ENCODE measurements around the gene SLC2A10. TPM values are rescaled to one million over a fixed set of nuclear protein-coding genes. Genes with fewer than 3 reads are reported as not detected.

The SLC2A10 gene
- total RNA-seq (15.6 and 20.1 TPM in 2 replicates), polyA plus RNA-seq (7.8 and 9.9 TPM in 2 replicates)

GRCh38 chr20:46709459-46710152 is at the start of gene SLC2A10:
Gene SLC2A10, plus strand, starts transcription at chr20:46709649. Its CDS starts 88 bp downstream, at chr20:46709737.
- Histone ChIP-seq H3K4me3 (peak within 1 kb of the TSS; percentile 39), H3K27ac (no peak within 1 kb of the TSS), H3K36me3 (no peaks in the 10 kb centered on the region), H3K27me3 (no peaks in the 10 kb centered on the region), H3K9me3 (ENCODE audit: low read depth) (no peaks in the 10 kb centered on the region), H3K4me1 (ENCODE audit: low read depth) (no peaks in the 10 kb centered on the region)
- TF ChIP-seq, protein P1, sequence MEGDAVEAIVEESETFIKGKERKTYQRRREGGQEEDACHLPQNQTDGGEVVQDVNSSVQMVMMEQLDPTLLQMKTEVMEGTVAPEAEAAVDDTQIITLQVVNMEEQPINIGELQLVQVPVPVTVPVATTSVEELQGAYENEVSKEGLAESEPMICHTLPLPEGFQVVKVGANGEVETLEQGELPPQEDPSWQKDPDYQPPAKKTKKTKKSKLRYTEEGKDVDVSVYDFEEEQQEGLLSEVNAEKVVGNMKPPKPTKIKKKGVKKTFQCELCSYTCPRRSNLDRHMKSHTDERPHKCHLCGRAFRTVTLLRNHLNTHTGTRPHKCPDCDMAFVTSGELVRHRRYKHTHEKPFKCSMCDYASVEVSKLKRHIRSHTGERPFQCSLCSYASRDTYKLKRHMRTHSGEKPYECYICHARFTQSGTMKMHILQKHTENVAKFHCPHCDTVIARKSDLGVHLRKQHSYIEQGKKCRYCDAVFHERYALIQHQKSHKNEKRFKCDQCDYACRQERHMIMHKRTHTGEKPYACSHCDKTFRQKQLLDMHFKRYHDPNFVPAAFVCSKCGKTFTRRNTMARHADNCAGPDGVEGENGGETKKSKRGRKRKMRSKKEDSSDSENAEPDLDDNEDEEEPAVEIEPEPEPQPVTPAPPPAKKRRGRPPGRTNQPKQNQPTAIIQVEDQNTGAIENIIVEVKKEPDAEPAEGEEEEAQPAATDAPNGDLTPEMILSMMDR (IDR thresholded peaks at IDR 0.05; ENCODE audit: low read depth, low read length) = peak; percentile 14
- DNase-seq (ENCODE audit: low read depth in 1 of 2, low spot score in 1 of 2) = peak; percentile 71 to 75

- Histone ChIP-seq H3K9me3 (ENCODE audit: low read depth) (no peaks in the 10 kb centered on the region), H3K4me1 (ENCODE audit: low read depth) (no peaks in the 10 kb centered on the region), H3K36me3 (no peaks in the 10 kb centered on the region), H3K4me3 (no peak overlapping the region), H3K27me3 (no peaks in the 10 kb centered on the region), H3K27ac (no peak overlapping the region)
- TF ChIP-seq, protein P1 (IDR thresholded peaks at IDR 0.05; ENCODE audit: low read depth, low read length) = no peak
- DNase-seq (ENCODE audit: low read depth in 1 of 2, low spot score in 1 of 2) = no peak
Measured at GRCh38 chr20:46660487-46660886, 49.0 kb upstream of the SLC2A10 start.

DNA sequence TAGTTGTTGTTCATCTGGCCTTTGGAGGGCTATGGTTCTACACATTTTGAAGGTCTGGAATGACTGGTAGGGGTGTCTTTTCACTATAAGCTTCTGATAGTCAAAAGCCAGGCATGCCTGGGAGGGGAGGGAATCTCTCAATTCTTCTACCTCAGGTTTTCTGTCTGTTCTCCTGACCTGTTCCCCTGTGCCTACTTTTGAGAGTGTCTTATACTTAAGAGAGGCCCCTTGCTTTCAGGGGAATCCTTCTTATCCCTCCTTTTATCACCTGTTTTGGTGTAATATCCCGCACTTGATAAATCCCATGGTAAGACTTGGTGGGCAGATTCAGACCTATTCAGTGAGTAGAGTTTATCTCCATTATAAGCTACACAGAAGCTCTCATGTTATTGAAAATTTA is 47.8 kb upstream of the SLC2A10 start:
- no peaks in the 10 kb centered on the region for H3K9me3 ChIP-seq (ENCODE audit: low read depth)
- no peak overlapping the region for H3K4me3 ChIP-seq
- DNase-seq (ENCODE audit: low read depth in 1 of 2, low spot score in 1 of 2) = no peak
- no peaks in the 10 kb centered on the region for H3K36me3 ChIP-seq
- H3K27ac ChIP-seq = no peak overlapping the region
- no peaks in the 10 kb centered on the region for H3K27me3 ChIP-seq
- TF ChIP-seq, protein P1 (IDR thresholded peaks at IDR 0.05; ENCODE audit: low read depth, low read length) = no peak
- H3K4me1 ChIP-seq (ENCODE audit: low read depth) = no peaks in the 10 kb centered on the region

DNA sequence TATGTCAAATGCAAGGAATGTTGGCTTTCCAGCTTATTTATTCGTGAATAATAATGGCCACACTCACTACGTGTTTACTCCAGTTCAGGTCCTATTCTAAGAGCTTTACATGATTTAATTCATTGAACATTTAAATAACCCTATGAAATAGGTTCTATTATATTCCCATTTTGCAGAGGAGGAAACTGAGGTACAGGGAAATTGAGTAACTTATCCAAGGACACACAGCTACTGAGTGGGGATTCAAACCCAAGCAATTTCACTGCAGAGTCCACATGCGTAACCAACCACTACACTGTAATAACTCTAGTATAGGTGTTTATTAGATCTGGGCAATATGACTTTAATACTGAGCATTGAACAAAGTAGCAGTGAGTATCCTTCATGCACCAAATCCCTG is 45.9 kb upstream of the SLC2A10 start:
- no peaks in the 10 kb centered on the region for H3K9me3 ChIP-seq (ENCODE audit: low read depth)
- no peaks in the 10 kb centered on the region for H3K36me3 ChIP-seq
- H3K27ac ChIP-seq = no peak overlapping the region
- no peaks in the 10 kb centered on the region for H3K27me3 ChIP-seq
- TF ChIP-seq, protein P1 (IDR thresholded peaks at IDR 0.05; ENCODE audit: low read depth, low read length) = no peak
- no peaks in the 10 kb centered on the region for H3K4me1 ChIP-seq (ENCODE audit: low read depth)
- no peak for DNase-seq (ENCODE audit: low read depth in 1 of 2, low spot score in 1 of 2)
- no peak overlapping the region for H3K4me3 ChIP-seq

GRCh38 chr20:46665602-46666001 is 43.8 kb upstream of the SLC2A10 start:
- H3K36me3 ChIP-seq = no peaks in the 10 kb centered on the region
- no peak overlapping the region for H3K4me3 ChIP-seq
- no peaks in the 10 kb centered on the region for H3K4me1 ChIP-seq (ENCODE audit: low read depth)
- H3K9me3 ChIP-seq (ENCODE audit: low read depth) = no peaks in the 10 kb centered on the region
- TF ChIP-seq, protein P1 (IDR thresholded peaks at IDR 0.05; ENCODE audit: low read depth, low read length) = no peak
- H3K27me3 ChIP-seq = no peaks in the 10 kb centered on the region
- no peak for DNase-seq (ENCODE audit: low read depth in 1 of 2, low spot score in 1 of 2)
- no peak overlapping the region for H3K27ac ChIP-seq

All from cardiac muscle cell (in vitro differentiated cells and primary cell).